GM23248 (cell line): ENCODE data around the gene ANKRD53.

ENCODE experiments used
- EZH2 ChIP-seq: fragments of 200-600 bp; sonication (generic); IDR thresholded peaks from 2 replicates; pipeline ENCODE4 v1.6.1; 2018; ENCODE audit warnings: antibody characterized with exemption, mild to moderate bottlenecking; ENCODE audit not compliant: insufficient read depth, poor library complexity, severe bottlenecking
- EZH2phosphoT487 ChIP-seq: fragments of 200-600 bp; sonication (generic); IDR thresholded peaks from 2 replicates; pipeline ENCODE4 v1.6.1; 2018; ENCODE audit warnings: antibody characterized with exemption, moderate library complexity, mild to moderate bottlenecking, low read depth; ENCODE audit not compliant: insufficient read depth

DNA sequence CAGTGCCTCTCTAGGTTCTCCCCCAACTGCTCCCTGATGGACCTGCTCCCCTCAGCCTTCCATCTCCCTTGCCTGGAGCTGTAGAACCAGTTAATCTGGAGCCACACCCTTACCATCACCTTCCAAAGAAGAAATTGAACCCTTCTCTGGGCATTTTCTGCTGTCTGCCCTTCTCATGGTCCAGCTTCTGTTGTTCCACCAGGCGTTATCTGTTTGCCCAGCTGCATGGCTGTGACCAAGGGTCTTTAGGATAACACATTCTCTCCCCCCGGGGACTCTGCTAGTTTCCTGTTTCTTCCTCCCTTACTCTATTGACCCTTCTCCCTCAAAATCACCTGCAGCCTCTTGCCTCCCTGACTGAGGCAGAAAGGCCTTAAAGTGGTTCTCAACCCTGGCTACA lies 3.2 kb upstream of the ANKRD53 start:
- TF ChIP-seq EZH2 (no peak), EZH2phosphoT487 (no peak)
